Activated naive CD8-positive, alpha-beta T cell (primary cell): ENCODE data around the gene KCNN3.

Experiments
- H3K27ac Mint-ChIP-seq: one replicate; pipeline ENCODE4 v1.8.0; 2021; ENCODE audit warnings: mixed read lengths
- H3K27me3 Mint-ChIP-seq: one replicate; pipeline ENCODE4 v1.8.0; 2021; ENCODE audit warnings: mixed read lengths
- H3K36me3 Mint-ChIP-seq: one replicate; pipeline ENCODE4 v1.8.0; 2021; ENCODE audit warnings: mixed read lengths
- H3K4me1 Mint-ChIP-seq: one replicate; pipeline ENCODE4 v1.8.0; 2021; ENCODE audit warnings: low read depth, mixed read lengths
- H3K4me3 Mint-ChIP-seq: one replicate; pipeline ENCODE4 v1.8.0; 2021; ENCODE audit warnings: mild to moderate bottlenecking, mixed read lengths
- H3K9me3 Mint-ChIP-seq: one replicate; pipeline ENCODE4 v1.8.0; 2021; ENCODE audit warnings: low read depth, mixed read lengths

KCNN3 gene

DNA sequence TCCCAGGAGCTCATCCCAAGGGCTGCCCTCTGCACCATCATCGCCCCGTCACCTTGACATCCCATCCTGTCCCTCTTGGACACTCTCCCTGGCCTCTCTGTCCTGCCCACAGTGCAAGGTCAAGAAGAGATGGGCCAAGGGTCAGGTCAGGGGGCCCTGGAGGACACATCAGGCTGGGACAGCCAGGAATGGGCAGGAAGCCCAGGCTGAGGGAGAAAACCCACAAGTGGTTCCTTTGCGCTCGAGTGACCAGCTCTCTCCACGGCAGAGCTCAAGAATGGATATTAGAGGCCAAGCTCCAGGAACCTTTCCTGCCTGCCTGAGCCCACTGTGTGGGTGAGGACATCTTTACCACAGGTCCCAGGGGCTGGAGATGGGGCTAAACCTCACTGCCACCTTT lies 41.0 kb downstream of the KCNN3 start:
- Mint-ChIP-seq H3K4me1 (no peaks in the 10 kb centered on the region), H3K36me3 (no peaks in the 10 kb centered on the region), H3K27me3 (no peaks in the 10 kb centered on the region), H3K9me3 (no peaks in the 10 kb centered on the region), H3K27ac (no peak overlapping the region), H3K4me3 (no peak overlapping the region)

GRCh38 chr1:154824179-154825000 lies 45.7 kb downstream of the KCNN3 start:
- Mint-ChIP-seq H3K27ac (no peak overlapping the region), H3K27me3 (no peaks in the 10 kb centered on the region), H3K9me3 (no peaks in the 10 kb centered on the region), H3K4me1 (no peaks in the 10 kb centered on the region), H3K36me3 (no peaks in the 10 kb centered on the region), H3K4me3 (no peak overlapping the region)

- Mint-ChIP-seq H3K27ac (no peak overlapping the region), H3K4me3 (no peak overlapping the region), H3K36me3 (no peaks in the 10 kb centered on the region), H3K4me1 (no peaks in the 10 kb centered on the region), H3K27me3 (no peaks in the 10 kb centered on the region), H3K9me3 (no peaks in the 10 kb centered on the region)
These were observed 47.4 kb downstream of the KCNN3 start for GRCh38 chr1:154822717-154823116.

- Mint-ChIP-seq H3K27me3 (no peaks in the 10 kb centered on the region), H3K4me3 (no peak overlapping the region), H3K36me3 (no peaks in the 10 kb centered on the region), H3K27ac (no peak overlapping the region), H3K4me1 (no peaks in the 10 kb centered on the region), H3K9me3 (no peaks in the 10 kb centered on the region)
These were observed 47.8 kb downstream of the KCNN3 start for GRCh38 chr1:154822233-154822632.

DNA sequence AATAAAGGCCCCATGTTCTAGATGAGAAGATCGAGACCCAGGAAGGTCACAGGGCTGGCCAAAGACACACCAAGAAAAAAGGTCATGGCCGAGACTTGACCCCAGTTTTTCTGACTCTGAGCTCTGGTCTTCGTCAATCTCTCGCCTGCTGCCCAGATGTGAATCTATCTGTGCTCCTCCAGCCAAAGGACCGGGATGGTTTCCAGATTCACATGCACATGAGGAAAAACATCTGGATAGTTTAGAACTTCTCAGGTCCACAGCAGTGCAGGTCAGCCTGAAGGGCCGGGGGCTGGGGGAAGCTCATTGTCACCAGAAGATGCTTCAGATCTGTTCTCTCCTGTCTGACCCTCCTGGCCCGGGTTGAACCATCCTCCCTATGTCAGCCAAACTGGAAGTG lies 49.0 kb downstream of the KCNN3 start:
- no peaks in the 10 kb centered on the region for H3K9me3 Mint-ChIP-seq
- H3K4me1 Mint-ChIP-seq = no peaks in the 10 kb centered on the region
- H3K27me3 Mint-ChIP-seq = no peaks in the 10 kb centered on the region
- H3K36me3 Mint-ChIP-seq = no peaks in the 10 kb centered on the region
- no peak overlapping the region for H3K4me3 Mint-ChIP-seq
- no peak overlapping the region for H3K27ac Mint-ChIP-seq

DNA sequence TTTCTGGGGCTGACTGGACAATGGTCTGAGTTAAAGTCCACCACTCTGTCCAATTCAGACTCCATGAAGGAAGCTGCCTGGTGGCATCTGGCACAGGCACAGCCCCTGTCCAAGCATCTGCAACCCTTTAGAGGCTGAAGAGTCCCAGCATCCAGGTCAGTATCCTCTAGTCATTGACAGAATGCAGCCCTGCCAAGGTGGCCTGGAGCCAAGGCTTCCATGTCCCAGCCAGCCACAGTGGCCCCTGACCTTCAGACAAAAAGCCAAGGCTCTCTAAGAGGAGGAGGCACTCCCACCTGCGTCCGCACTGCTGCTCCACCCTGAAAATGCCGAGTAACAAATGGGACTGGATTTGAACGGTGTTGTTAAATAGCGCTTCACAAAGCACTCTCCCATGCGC lies 49.4 kb downstream of the KCNN3 start:
- no peaks in the 10 kb centered on the region for H3K9me3 Mint-ChIP-seq
- H3K4me1 Mint-ChIP-seq = no peaks in the 10 kb centered on the region
- no peak overlapping the region for H3K27ac Mint-ChIP-seq
- no peaks in the 10 kb centered on the region for H3K27me3 Mint-ChIP-seq
- no peak overlapping the region for H3K4me3 Mint-ChIP-seq
- H3K36me3 Mint-ChIP-seq = no peaks in the 10 kb centered on the region

- H3K36me3 Mint-ChIP-seq = no peaks in the 10 kb centered on the region
- H3K27me3 Mint-ChIP-seq = no peaks in the 10 kb centered on the region
- no peak overlapping the region for H3K27ac Mint-ChIP-seq
These were observed 50.2 kb downstream of the KCNN3 start for GRCh38 chr1:154819628-154820590.

DNA sequence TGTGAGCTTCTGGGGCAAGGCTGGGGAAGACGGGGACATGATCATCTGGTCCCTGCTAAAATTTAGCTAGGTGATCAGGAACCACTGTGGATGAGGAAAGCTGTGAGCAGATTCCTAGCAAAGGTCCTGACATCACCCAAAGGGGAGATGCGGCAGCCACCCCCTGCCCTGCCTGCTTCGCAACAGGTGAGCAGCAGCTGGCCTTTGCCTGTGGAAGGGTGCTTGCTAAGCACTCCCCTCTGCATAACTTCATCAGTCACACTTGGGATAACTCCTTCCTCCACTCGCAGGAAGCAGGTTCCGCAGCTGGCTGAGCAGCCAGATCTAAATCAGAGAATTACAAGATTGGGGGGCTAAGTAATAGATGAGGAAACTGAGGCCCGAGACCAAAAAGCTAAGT lies 51.2 kb downstream of the KCNN3 start:
- H3K4me1 Mint-ChIP-seq = no peaks in the 10 kb centered on the region
- H3K27ac Mint-ChIP-seq = no peak overlapping the region
- H3K36me3 Mint-ChIP-seq = no peaks in the 10 kb centered on the region
- H3K9me3 Mint-ChIP-seq = no peaks in the 10 kb centered on the region
- no peak overlapping the region for H3K4me3 Mint-ChIP-seq
- H3K27me3 Mint-ChIP-seq = no peaks in the 10 kb centered on the region

More at GRCh38 chr1:154819628-154820590, 50.2 kb downstream of the KCNN3 start:
- no peaks in the 10 kb centered on the region for H3K9me3 Mint-ChIP-seq
- H3K4me3 Mint-ChIP-seq = no peak overlapping the region
- no peaks in the 10 kb centered on the region for H3K4me1 Mint-ChIP-seq

DNA sequence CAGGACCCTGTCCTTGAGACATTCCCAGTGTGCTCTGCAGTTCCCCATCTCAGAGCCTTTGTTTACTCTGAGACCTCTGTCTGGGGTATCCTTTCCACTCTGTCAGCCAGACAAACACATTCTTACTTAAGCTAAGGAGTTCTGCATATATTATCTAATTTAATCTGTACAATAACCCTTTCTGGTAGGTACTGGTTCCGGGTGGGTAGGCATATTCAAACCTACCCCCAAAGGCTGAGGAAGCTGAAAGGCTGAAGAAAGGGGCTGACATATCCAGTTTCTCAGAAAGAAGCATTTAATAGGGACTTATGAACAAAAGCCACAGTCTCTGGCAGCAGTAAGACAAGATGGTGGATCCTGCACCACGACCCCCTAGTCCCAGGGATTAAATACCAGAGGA lies 53.1 kb downstream of the KCNN3 start:
- Mint-ChIP-seq H3K36me3 (no peaks in the 10 kb centered on the region), H3K9me3 (no peaks in the 10 kb centered on the region), H3K27ac (no peak overlapping the region), H3K4me3 (no peak overlapping the region), H3K27me3 (no peaks in the 10 kb centered on the region), H3K4me1 (no peaks in the 10 kb centered on the region)

GRCh38 chr1:154816369-154816768 lies 53.7 kb downstream of the KCNN3 start:
- H3K36me3 Mint-ChIP-seq = no peaks in the 10 kb centered on the region
- H3K27ac Mint-ChIP-seq = no peak overlapping the region
- H3K4me3 Mint-ChIP-seq = no peak overlapping the region
- no peaks in the 10 kb centered on the region for H3K4me1 Mint-ChIP-seq
- no peaks in the 10 kb centered on the region for H3K27me3 Mint-ChIP-seq
- H3K9me3 Mint-ChIP-seq = no peaks in the 10 kb centered on the region

- Mint-ChIP-seq H3K27me3 (no peaks in the 10 kb centered on the region), H3K36me3 (no peaks in the 10 kb centered on the region), H3K27ac (no peak overlapping the region), H3K4me3 (no peak overlapping the region), H3K4me1 (peaks cover 18% of the 10 kb centered on the region), H3K9me3 (no peaks in the 10 kb centered on the region)
These were observed 56.1 kb downstream of the KCNN3 start for GRCh38 chr1:154813846-154814505.

DNA sequence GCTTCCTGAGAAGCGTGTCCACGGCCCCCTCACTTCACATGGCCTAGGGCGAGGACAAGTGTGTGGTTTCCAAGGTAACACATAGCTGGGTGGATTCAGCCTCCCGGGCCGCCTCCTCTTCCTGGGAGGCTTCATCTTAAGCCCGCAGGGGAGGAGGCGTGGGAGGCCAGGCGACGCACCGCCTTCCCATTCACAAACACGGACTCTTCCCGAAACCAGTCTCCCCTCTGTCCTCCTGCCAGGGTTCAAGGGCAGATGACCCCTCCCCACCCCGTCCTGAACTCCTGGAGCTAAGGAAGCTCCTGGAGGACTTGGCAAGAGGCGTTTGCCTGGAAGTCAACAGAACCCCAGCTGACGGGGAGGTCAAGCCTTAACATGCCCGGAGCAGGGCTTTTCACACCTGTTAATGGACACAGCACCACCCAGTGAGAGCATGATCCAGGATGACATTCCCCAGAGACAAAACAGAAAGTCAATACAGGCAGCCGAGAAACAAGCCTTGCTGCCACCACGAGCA lies 56.7 kb downstream of the KCNN3 start:
- Mint-ChIP-seq H3K9me3 (no peaks in the 10 kb centered on the region), H3K4me1 (peaks cover 19% of the 10 kb centered on the region), H3K4me3 (no peak overlapping the region), H3K27ac (no peak overlapping the region), H3K36me3 (no peaks in the 10 kb centered on the region), H3K27me3 (no peaks in the 10 kb centered on the region)

DNA sequence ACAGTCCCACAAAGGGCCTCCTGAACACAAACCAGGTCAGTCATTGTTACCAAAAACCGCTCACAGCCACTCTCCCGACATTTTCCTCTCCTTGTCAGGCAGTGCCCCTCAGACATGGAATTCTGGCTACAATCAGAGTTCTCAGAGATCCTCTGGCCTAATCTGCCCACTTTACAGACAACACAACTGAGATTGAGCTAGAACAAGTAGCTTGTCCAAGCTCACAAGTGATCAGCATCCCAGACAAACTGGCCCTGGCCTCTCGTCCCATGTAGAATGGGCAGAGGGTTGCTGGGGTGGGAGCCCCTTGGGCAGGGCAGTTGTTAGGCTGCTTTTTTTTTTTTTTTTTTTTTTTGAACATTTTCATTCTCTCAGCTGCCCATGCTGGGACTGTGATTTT lies 57.2 kb downstream of the KCNN3 start:
- Mint-ChIP-seq H3K27me3 (no peaks in the 10 kb centered on the region), H3K9me3 (no peaks in the 10 kb centered on the region), H3K36me3 (no peaks in the 10 kb centered on the region), H3K4me3 (no peak overlapping the region), H3K4me1 (peaks cover 19% of the 10 kb centered on the region), H3K27ac (no peak overlapping the region)

GRCh38 chr1:154810571-154810970 lies 59.5 kb downstream of the KCNN3 start:
- no peak overlapping the region for H3K4me3 Mint-ChIP-seq
- peaks cover 19% of the 10 kb centered on the region for H3K4me1 Mint-ChIP-seq
- no peak overlapping the region for H3K27ac Mint-ChIP-seq
- no peaks in the 10 kb centered on the region for H3K36me3 Mint-ChIP-seq
- no peaks in the 10 kb centered on the region for H3K9me3 Mint-ChIP-seq
- no peaks in the 10 kb centered on the region for H3K27me3 Mint-ChIP-seq
